Ishikawa (cell line): ENCODE measurements around the gene NEK8.
A peak's percentile ranks its signal among the peaks of the same experiment; 100 is the strongest.

Experiments used
- CEBPB ChIP-seq: IDR thresholded peaks from 2 replicates; pipeline ENCODE4 v1.6.1; 2012
- CREB1 ChIP-seq: IDR thresholded peaks from 2 replicates; pipeline ENCODE4 v1.6.1; 2012; ENCODE audit warnings: low read depth
- EGR1 ChIP-seq: IDR thresholded peaks from 2 replicates; pipeline ENCODE4 v1.6.1; 2012
- EP300 ChIP-seq: IDR thresholded peaks from 2 replicates; pipeline ENCODE4 v1.6.1; 2012; ENCODE audit warnings: borderline replicate concordance
- FOXM1 ChIP-seq: IDR thresholded peaks from 2 replicates; pipeline ENCODE4 v1.6.1; 2012; ENCODE audit warnings: low read depth, borderline replicate concordance
- MAX ChIP-seq: IDR thresholded peaks from 2 replicates; pipeline ENCODE4 v1.6.1; 2012
- NFIC ChIP-seq: IDR thresholded peaks from 2 replicates; pipeline ENCODE4 v1.6.1; 2012
- RAD21 ChIP-seq: IDR thresholded peaks from 2 replicates; pipeline ENCODE4 v1.6.1; 2012; ENCODE audit warnings: low read depth
- REST ChIP-seq: IDR thresholded peaks from 2 replicates; pipeline ENCODE4 v1.6.1; 2012; ENCODE audit warnings: low read depth, mild to moderate bottlenecking
- TAF1 ChIP-seq: IDR thresholded peaks from 2 replicates; pipeline ENCODE4 v1.6.1; 2012; ENCODE audit warnings: low read depth, mild to moderate bottlenecking
- TCF12 ChIP-seq: IDR thresholded peaks from 2 replicates; pipeline ENCODE4 v1.6.1; 2012; ENCODE audit warnings: low read depth
- TEAD4 ChIP-seq: IDR thresholded peaks from 2 replicates; pipeline ENCODE4 v1.6.1; 2012
- USF1 ChIP-seq: IDR thresholded peaks from 2 replicates; pipeline ENCODE4 v1.6.1; 2012
- YY1 ChIP-seq: IDR thresholded peaks from 2 replicates; pipeline ENCODE4 v1.6.1; 2012; ENCODE audit warnings: low read depth
- ZBTB7A ChIP-seq: IDR thresholded peaks from 2 replicates; pipeline ENCODE4 v1.6.1; 2012; ENCODE audit warnings: low read depth

NEK8 gene

GRCh38 chr17:28714281-28714680 lies 14.3 kb upstream of the NEK8 start:
- TF ChIP-seq RAD21: no peak
- no peak for TF ChIP-seq CREB1
- TF ChIP-seq FOXM1: no peak
- TF ChIP-seq CEBPB: no peak
- TF ChIP-seq TEAD4: no peak
- no peak for TF ChIP-seq TCF12
- no peak for TF ChIP-seq ZBTB7A
- TF ChIP-seq MAX: no peak
- no peak for TF ChIP-seq REST
- TF ChIP-seq USF1: no peak
- no peak for TF ChIP-seq TAF1

DNA sequence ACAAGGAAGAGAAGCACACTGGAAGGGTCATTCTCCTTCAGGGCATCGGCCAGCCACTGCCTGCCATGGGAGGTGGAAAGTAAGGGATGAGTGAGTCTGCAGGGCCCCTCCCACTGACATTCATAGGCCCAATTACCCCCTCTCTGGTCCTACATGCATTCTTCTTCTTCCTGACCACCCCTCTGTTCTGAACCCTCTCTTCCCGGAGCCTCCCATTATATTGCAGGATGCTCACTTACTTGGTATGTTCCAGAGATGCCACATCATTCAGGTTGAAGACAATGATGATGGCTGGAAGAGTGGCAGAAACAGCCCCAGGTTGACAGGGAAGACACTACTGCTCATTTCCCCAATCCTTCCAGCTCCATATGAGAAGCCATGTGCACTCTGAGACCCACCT lies 13.4 kb upstream of the NEK8 start:
- no peak for TF ChIP-seq MAX

GRCh38 chr17:28716740-28717577 lies 11.6 kb upstream of the NEK8 start:
- TF ChIP-seq EGR1: peak; percentile 51; the same call in 1 of the 2 replicates
- TF ChIP-seq REST: 0 out of 2 replicates have a peak, but pooled peaks have one; percentile 32
- TF ChIP-seq TAF1: 0 out of 2 replicates have a peak, but pooled peaks have one; percentile 27
- no peak for TF ChIP-seq NFIC
- TF ChIP-seq MAX: 0 out of 2 replicates have a peak, but pooled peaks have one; percentile 15
- no peak for TF ChIP-seq ZBTB7A

DNA sequence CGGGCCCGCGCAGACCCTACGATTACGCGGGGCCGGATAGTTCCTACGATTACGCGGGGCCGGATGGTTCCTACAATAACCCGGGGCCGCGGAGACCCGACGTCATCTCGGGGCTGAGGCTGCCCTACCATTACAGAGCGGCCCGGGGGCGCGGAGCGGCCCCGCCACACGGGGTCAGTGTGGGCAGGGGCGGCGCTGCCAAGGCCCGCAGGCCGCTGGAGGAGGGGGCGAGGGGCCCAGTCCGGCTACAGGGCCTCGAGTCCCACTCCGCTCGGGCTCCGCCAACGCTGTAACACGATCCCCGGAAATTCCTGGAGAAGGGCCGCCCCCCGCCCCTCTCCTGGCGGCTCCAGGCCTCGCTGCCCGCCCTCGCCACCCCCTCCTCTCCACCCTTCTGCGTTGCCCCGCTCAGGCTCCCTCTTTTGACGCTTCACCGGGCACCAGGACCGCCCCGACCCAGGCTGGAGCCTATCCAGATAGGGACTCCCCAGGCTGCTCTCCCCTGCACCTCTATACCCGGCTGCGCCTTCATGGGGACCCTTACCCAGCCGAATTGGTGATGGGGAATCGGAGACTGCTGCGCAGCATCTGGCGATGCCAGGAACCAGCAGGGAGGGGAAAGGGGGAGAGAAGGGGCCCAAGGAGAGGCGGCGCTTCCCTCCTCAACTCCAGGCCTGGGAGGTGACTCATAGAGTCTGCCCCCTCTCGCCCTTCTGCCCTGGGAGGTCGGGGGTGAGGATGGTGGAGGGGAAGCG lies 10.8 kb upstream of the NEK8 start, which contains the start of gene RAB34:
Gene RAB34, minus strand, starts transcription at position 291 of the 755 bp plus-strand sequence. CDS start 602 bp downstream, outside the sequence.
- TF ChIP-seq YY1: no peak
- TF ChIP-seq TAF1: peak; percentile 72
- TF ChIP-seq USF1: no peak
- TF ChIP-seq MAX: peak; percentile 50; the same call in 1 of the 2 replicates
- peak; percentile 72; the same call in 1 of the 2 replicates for TF ChIP-seq TEAD4
- no peak for TF ChIP-seq RAD21
- TF ChIP-seq REST: no peak
- TF ChIP-seq EP300: no peak; the same call in 1 of the 2 replicates
- no peak for TF ChIP-seq CREB1
- TF ChIP-seq NFIC: peak; percentile 73
- TF ChIP-seq ZBTB7A: peak; percentile 99
- peak; percentile 46; the same call in 1 of the 2 replicates for TF ChIP-seq TCF12
- TF ChIP-seq FOXM1: no peak
- no peak for TF ChIP-seq CEBPB
- peak; percentile 93 for TF ChIP-seq EGR1
